Adrenal gland (tissue), 12 donors: Measurements from ENCODE around the gene MMAB. TPM values are rescaled to one million over a fixed set of nuclear protein-coding genes. Genes with fewer than 3 reads are reported as not detected.

Experiments used
- DNase-seq, 7 donors: peaks; one replicate each; pipeline ENCODE4 v3.0.0-alpha.2; 2019 to 2020
- H3K27ac ChIP-seq, 5 donors: fragments of 200-600 bp; sonication (generic) in 4 of 5; 1 replicate in 3 of 5; 2 replicates in 2 of 5; pipeline versions ENCODE4 v1.5.1 to v1.8.0; 2016 to 2020; ENCODE audit warnings: mild to moderate bottlenecking in 1 of 5
- H3K27me3 ChIP-seq: fragments of 200-600 bp; 2 replicates; pipeline ENCODE4 v1.8.0; 2021
- H3K36me3 ChIP-seq, 2 donors: fragments of 200-600 bp; replicated peaks in 1 of 2; 1 replicate in 1 of 2; 2 replicates in 1 of 2; pipeline versions ENCODE4 v1.5.1 to v1.8.0; 2018 to 2022
- H3K4me1 ChIP-seq, 2 donors: fragments of 200-600 bp; replicated peaks in 1 of 2; 1 replicate in 1 of 2; 2 replicates in 1 of 2; pipeline versions ENCODE4 v1.5.1 to v1.8.0; 2018 to 2021
- H3K4me3 ChIP-seq, 4 donors: fragments of 200-600 bp; sonication (generic) in 3 of 4; one replicate each; pipeline ENCODE4 v1.5.1; 2016 to 2018
- H3K9me3 ChIP-seq, 3 donors: fragments of 200-600 bp; sonication (generic) in 1 of 3; replicated peaks in 1 of 3; 1 replicate in 2 of 3; 2 replicates in 1 of 3; pipeline versions ENCODE4 v1.5.1 to v1.8.0; 2016 to 2021
- POLR2A ChIP-seq, 2 donors: fragments of 450-650 bp; IDR thresholded peaks; one replicate each; pipeline ENCODE4 v1.6.1; 2017; ENCODE audit warnings: antibody characterized with exemption in 2 of 2, mild to moderate bottlenecking in 2 of 2, moderate library complexity in 1 of 2
- WGBS, 4 donors: extraction: QIAGEN DNeasy Blood & Tissue Kit in 2 of 4; methylation state at CpG; one replicate each; pipeline versions ENCODE4 v1.1.5 to v1.1.7; 2013 to 2017; 5-methylcytosine and 5-hydroxymethylcytosine counted together
- intact Hi-C, 2 donors: fragments of 100-400 bp; cut with DNase I; formaldehyde crosslinking; loops; one replicate each; pipeline versions ENCODE4 v1.14.1 to v1.15.0; 2022 to 2023
- polyA plus RNA-seq, 3 donors: library from polyadenylated mRNA; stranded (reverse); fragments of 200-250 nt in 2 of 3; fragments of 350-450 nt in 1 of 3; fragmentation: Illumina TruSeq in 1 of 3; extraction: RNeasy Lipid Tissue Mini Kit (QIAGEN cat#74804) in 1 of 3; gene quantifications; one replicate each; pipeline ENCODE4 v1.2.3, GENCODE V29; 2013 to 2014
- total RNA-seq, 9 donors: library from RNA; depleted of rRNA in 4 of 9; stranded (reverse); fragments of >200 nt in 4 of 9; fragments of 120-200 nt in 1 of 9; fragmentation: NEBNext Ultra II Directional in 1 of 9; extraction: Animal tissue kit (Norgen Biotek cat#: 25700) in 1 of 9; gene quantifications; one replicate each; pipeline versions ENCODE4 v1.1.0 to v1.2.4, GENCODE V29; 2013 to 2023
- TF ChIP-seq, protein P1 (sequence below), 6 experiments: fragments of 450-650 bp in 4 of 6; fragments of 200-600 bp in 2 of 6; sonication (generic) in 1 of 6; IDR thresholded peaks; 1 replicate in 5 of 6; 2 replicates in 1 of 6; pipeline versions ENCODE4 v1.5.1 to v1.8.0; 2016 to 2021; ENCODE audit warnings: antibody characterized with exemption in 6 of 6, mild to moderate bottlenecking in 2 of 6, moderate library complexity in 1 of 6
- donor health status: healthy with polysubstance abuse.
- donor health status: Bipolar disorder and iron deficiency.
- donor health status: DM: yes; HTN: yes; CAD: no.
- donor health status: DM: no; HTN: no; CAD: no.
- donor health status: DM: no; HTN: no; CAD: no.
- donor health status: DM: yes; HTN: yes; CAD: no.

MMAB gene
- total and polyA plus RNA-seq, 12 donors = 52.3 to 238 (median 90.0) TPM

DNA sequence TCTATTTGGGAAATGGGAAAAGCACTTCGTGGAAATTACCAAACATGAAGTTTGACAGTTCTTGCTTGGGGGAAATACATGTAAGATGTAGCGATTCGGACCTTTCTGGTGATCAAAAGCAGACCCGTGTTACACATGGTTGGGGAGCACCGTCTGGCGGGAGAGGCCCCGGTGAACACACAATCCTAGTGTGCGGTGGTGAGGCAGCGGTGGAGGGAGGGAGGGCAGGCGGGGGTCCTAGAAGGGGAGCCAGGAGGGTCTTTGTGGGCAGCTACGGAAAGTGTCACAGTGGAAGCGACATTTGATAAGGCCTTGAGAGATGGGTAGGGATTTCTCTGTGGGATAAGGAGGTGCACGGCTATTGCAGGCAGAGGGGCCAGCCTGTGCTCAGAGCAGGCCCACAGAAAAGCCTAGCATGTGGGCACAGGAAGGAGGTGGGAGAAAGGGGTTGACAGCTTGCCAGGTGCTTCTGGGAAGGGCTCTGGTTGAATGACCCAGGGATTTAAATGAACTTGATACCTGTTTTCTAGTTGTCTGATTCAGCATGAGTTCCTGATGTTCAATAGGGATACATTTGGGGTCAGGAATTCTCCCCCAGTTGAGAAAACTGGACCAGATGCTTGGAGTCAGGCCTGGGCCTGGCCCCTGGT is 7.5 kb upstream of the MMAB start:
- intact Hi-C loops = no loop called here
- no peaks in the 10 kb centered on the region for H3K9me3 ChIP-seq
- WGBS, 4 donors = 89 to 95% (median 90%) methylated on average over 13 of the region's 13 CpGs
- no peaks in the 10 kb centered on the region for H3K4me1 ChIP-seq
- H3K36me3 ChIP-seq = peaks cover 0 to 70% of the 10 kb centered on the region in 2 donors
- TF ChIP-seq POLR2A (IDR thresholded peaks at IDR 0.05) = no peak
- TF ChIP-seq, protein P1, sequence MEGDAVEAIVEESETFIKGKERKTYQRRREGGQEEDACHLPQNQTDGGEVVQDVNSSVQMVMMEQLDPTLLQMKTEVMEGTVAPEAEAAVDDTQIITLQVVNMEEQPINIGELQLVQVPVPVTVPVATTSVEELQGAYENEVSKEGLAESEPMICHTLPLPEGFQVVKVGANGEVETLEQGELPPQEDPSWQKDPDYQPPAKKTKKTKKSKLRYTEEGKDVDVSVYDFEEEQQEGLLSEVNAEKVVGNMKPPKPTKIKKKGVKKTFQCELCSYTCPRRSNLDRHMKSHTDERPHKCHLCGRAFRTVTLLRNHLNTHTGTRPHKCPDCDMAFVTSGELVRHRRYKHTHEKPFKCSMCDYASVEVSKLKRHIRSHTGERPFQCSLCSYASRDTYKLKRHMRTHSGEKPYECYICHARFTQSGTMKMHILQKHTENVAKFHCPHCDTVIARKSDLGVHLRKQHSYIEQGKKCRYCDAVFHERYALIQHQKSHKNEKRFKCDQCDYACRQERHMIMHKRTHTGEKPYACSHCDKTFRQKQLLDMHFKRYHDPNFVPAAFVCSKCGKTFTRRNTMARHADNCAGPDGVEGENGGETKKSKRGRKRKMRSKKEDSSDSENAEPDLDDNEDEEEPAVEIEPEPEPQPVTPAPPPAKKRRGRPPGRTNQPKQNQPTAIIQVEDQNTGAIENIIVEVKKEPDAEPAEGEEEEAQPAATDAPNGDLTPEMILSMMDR (IDR thresholded peaks at IDR 0.05) = no peak
- H3K27me3 ChIP-seq = no peaks in the 10 kb centered on the region
- no peak overlapping the region for H3K27ac ChIP-seq
- no peak for DNase-seq
- no peak overlapping the region for H3K4me3 ChIP-seq

DNA sequence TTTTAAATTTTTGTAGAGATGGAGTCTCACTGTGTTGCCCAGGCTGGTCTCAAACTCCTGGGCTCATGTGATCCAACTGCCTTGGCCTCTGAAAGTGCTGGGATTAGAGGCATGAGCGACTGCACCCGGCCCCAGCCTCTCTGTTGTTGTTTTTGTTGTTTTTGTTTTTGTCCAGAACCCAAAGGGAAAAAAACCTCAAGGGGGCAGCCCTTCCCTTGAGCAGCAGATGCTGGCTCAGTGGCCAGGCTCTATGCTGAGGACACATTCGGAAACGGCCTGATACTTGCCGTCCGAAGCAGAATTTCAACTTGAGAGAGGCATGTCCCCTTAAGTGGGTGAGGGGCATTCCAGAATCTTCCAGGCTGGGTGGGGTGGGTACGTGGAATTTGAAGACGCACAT is 7.0 kb upstream of the MMAB start:
- TF ChIP-seq POLR2A (IDR thresholded peaks at IDR 0.05) = no peak
- TF ChIP-seq, protein P1 (IDR thresholded peaks at IDR 0.05) = no peak
- WGBS, 4 donors = 83 to 88% (median 87%) methylated on average over 8 of the region's 8 CpGs
- H3K4me1 ChIP-seq = no peaks in the 10 kb centered on the region

DNA sequence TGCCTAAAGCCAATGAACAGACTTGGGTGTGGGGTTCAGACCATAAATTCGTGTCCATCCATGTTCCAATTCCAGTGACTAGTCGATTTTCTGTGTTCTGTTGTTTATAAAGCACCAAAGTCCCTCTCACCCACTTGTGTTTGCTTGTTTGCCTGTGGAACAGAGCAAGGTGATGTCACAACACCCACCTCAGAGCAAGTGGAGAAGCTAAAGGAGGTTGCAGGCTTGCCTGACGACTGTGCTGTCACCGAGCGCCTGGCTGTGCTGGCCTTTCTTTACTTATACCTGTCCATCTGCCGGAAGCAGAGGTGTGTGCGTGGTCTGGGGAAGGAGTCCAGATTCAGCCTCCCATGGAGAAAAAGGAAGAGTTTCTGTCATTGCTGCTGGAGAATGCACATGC is 6.3 kb upstream of the MMAB start:
- no peak for TF ChIP-seq POLR2A (IDR thresholded peaks at IDR 0.05)
- TF ChIP-seq, protein P1 (IDR thresholded peaks at IDR 0.05) = no peak
- Histone ChIP-seq H3K4me3 (no peak overlapping the region), H3K36me3 (peaks cover 0 to 72% of the 10 kb centered on the region in 2 donors), H3K4me1 (peaks cover under 1 to 6% of the 10 kb centered on the region in 2 donors), H3K27ac (no peak overlapping the region), H3K27me3 (no peaks in the 10 kb centered on the region), H3K9me3 (no peaks in the 10 kb centered on the region)
- no peak for DNase-seq
- WGBS, 4 donors = 77 to 88% (median 84%) methylated on average over 6 to 7 of the region's 7 CpGs
- intact Hi-C loops = no loop called here

More for the DNA sequence above, 7.0 kb upstream of the MMAB start:
- intact Hi-C loops = no loop called here
- H3K27me3 ChIP-seq = no peaks in the 10 kb centered on the region
- no peak overlapping the region for H3K4me3 ChIP-seq
- H3K27ac ChIP-seq = no peak overlapping the region
- H3K36me3 ChIP-seq = peaks cover 0 to 72% of the 10 kb centered on the region in 2 donors
- H3K9me3 ChIP-seq = no peaks in the 10 kb centered on the region
- DNase-seq = no peak

DNA sequence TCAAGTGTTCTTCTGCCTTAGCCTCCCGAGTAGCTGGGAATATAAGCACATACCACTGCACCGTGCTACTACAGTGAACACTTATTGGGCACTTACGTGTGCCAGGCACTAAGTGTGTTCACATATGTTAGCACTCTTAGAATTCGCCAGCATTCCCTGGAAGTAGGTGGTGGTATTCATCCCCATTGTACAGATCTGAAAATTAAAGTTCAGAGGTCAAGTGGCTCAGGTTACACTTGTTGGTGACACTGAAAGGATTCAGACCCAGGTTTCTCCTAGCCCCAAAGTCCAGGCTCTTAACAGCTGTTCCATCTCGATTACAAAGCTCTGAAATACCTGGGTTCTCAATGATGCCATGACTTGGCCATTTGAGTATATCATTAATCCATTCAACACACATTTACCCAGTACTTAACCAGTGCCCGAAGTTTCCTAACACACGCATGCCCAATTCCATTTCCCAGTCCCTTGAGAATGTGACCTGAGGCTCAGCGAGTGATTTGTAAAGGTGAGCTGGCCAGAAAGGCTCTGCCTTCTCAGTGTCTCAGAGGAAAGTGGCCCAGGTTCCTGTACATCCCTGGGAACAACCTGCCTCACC is 5.1 kb upstream of the MMAB start:
- Histone ChIP-seq H3K36me3 (peaks cover 0 to 66% of the 10 kb centered on the region in 2 donors), H3K9me3 (no peaks in the 10 kb centered on the region), H3K4me1 (peaks cover 9 to 14% of the 10 kb centered on the region in 2 donors), H3K27ac (no peak overlapping the region), H3K27me3 (no peaks in the 10 kb centered on the region), H3K4me3 (no peak overlapping the region)
- no peak for TF ChIP-seq POLR2A (IDR thresholded peaks at IDR 0.05)
- TF ChIP-seq, protein P1 (IDR thresholded peaks at IDR 0.05) = no peak
- DNase-seq = no peak
- intact Hi-C loops = no loop called here
- 88 to 92% (median 90%) methylated on average over 8 of the region's 8 CpGs for whole genome bisulfite sequencing, 4 donors
